ENCODE data around the gene KLHL18.

DNA sequence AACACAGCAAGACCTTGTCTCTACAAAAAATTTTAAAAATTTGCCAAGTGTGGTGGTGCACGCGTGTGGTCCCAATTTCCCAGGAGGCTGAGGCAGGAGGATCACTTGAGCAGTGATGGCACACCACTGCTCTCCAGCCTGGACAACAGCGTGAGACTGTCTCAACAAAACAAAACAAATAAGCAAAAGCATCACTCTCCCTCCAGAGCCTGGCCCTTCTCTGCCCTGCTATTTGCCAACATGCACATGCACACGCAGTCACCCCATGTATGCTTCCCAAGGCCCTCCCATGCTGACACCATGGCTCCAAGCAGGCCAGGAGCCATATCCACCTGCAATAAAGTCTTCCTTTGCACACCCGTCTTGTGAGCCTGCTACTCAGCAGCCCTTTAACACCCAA is 2.2 kb upstream of the KLHL18 start:
- TF ChIP-seq REST (IDR thresholded peaks at IDR 0.05; ENCODE audit: insufficient read depth in 1 of 2, low read depth in 2 of 2, low read length in 2 of 2) (no peak), FOXP2 (optimal IDR thresholded peaks at IDR 0.05; ENCODE audit: borderline replicate concordance, extremely low read depth, extremely low read length, insufficient read depth) (no peak)

Data from PFSK-1 (cell line).